ENCODE measurements around the gene TCF15.

- TF ChIP-seq TSC22D2 (CRISPR knock-in tag; IDR thresholded peaks at IDR 0.05; ENCODE audit: borderline replicate concordance), result no peak
- no peak for TF ChIP-seq CTCF (CRISPR knock-in tag; IDR thresholded peaks at IDR 0.05)
- no peak for TF ChIP-seq ZFYVE20 (CRISPR knock-in tag; IDR thresholded peaks at IDR 0.05; ENCODE audit: borderline replicate concordance, low read depth)
- no peak for TF ChIP-seq ZNF660 (CRISPR knock-in tag; IDR thresholded peaks at IDR 0.05; ENCODE audit: borderline replicate concordance, low read depth)
- TF ChIP-seq EZH2 (conservative IDR thresholded peaks at IDR 0.05; ENCODE audit: low read depth, low read length), result no peak
- no peak for TF ChIP-seq ZNF232 (CRISPR knock-in tag; IDR thresholded peaks at IDR 0.05; ENCODE audit: borderline replicate concordance)
Observed at GRCh38 chr20:631101-631500, 21.0 kb upstream of the TCF15 start.

All from HepG2 (cell line).